ENCODE data around the gene TKT.
"Not testable (repeated sequence)": the region's sequence is repeated elsewhere in the genome, so short reads cannot be mapped to it uniquely, and the experiment has no call there.

TKT gene

GRCh38 chr3:53259427-53260259 lies 3.8 kb upstream of the TKT start:
- no peak for DNase-seq

GRCh38 chr3:53258600-53259426 lies 3.0 kb upstream of the TKT start:
- DNase-seq: no peak

- no peak for DNase-seq
Observed at GRCh38 chr3:53257465-53257864, 1.6 kb upstream of the TKT start.

- DNase-seq: no peak
Observed at GRCh38 chr3:53256704-53257055, 858 bp upstream of the TKT start.

- peak; percentile 51 for DNase-seq
Observed at GRCh38 chr3:53255423-53255774, 423 bp downstream of the TKT start.

- peak; percentile 69 for DNase-seq
Observed at GRCh38 chr3:53254509-53255422, 1.1 kb downstream of the TKT start.

- DNase-seq: no peak
Observed at GRCh38 chr3:53253707-53254508, 1.9 kb downstream of the TKT start.

- DNase-seq: not testable (repeated sequence)
Observed at GRCh38 chr3:53252947-53253322, 2.9 kb downstream of the TKT start.

- no peak for DNase-seq
Observed at GRCh38 chr3:53252096-53252946, 3.5 kb downstream of the TKT start.

GRCh38 chr3:53250881-53251605 lies 4.8 kb downstream of the TKT start:
- DNase-seq: no peak

GRCh38 chr3:53250453-53250852 lies 5.4 kb downstream of the TKT start:
- no peak for DNase-seq

GRCh38 chr3:53248161-53248560 lies 7.7 kb downstream of the TKT start:
- DNase-seq: no peak

- peak; percentile 5 for DNase-seq
Observed at GRCh38 chr3:53247619-53248018, 8.2 kb downstream of the TKT start.

- no peak for DNase-seq
Observed at GRCh38 chr3:53244271-53244670, 11.6 kb downstream of the TKT start.

- DNase-seq: no peak
Observed at GRCh38 chr3:53243785-53244184, 12.0 kb downstream of the TKT start.

- DNase-seq: no peak
Observed at GRCh38 chr3:53243165-53243564, 12.7 kb downstream of the TKT start.

- no peak for DNase-seq
Observed at GRCh38 chr3:53242642-53243041, 13.2 kb downstream of the TKT start.

- no peak for DNase-seq
Observed at GRCh38 chr3:53242155-53242554, 13.7 kb downstream of the TKT start.

- peak; percentile 50 for DNase-seq
Observed at GRCh38 chr3:53240989-53241972, 14.5 kb downstream of the TKT start.

Measured in femur (tissue), 1 donor.